GM04504 (cell line): ENCODE results near the gene PRR7.

Experiments
- DNase-seq: peaks from one replicate; pipeline ENCODE4 v3.0.0-alpha.2; 2012; ENCODE audit warnings: low read depth

PRR7 gene

GRCh38 chr5:177469750-177470525, 23.3 kb downstream of the PRR7 start:
- DNase-seq: no peak

- no peak for DNase-seq
Measured at GRCh38 chr5:177470759-177471536, 24.3 kb downstream of the PRR7 start.

- DNase-seq: no peak
Measured at GRCh38 chr5:177471610-177472356, 25.2 kb downstream of the PRR7 start.

- DNase-seq: no peak
Measured at GRCh38 chr5:177472460-177473442, 26.1 kb downstream of the PRR7 start.

- DNase-seq: no peak
Measured at GRCh38 chr5:177473443-177474001, 26.9 kb downstream of the PRR7 start, which contains the start of gene DBN1. Gene DBN1, minus strand, starts transcription at chr5:177473634. Its CDS starts 113 bp downstream, at chr5:177473521.

- no peak for DNase-seq
Measured at GRCh38 chr5:177474002-177474476, 27.4 kb downstream of the PRR7 start.

GRCh38 chr5:177474846-177475562, 28.4 kb downstream of the PRR7 start:
- no peak for DNase-seq

- DNase-seq: no peak
Measured at GRCh38 chr5:177475563-177476427, 29.2 kb downstream of the PRR7 start.

GRCh38 chr5:177476531-177477233, 30.1 kb downstream of the PRR7 start:
- no peak for DNase-seq

GRCh38 chr5:177477701-177478477, 31.3 kb downstream of the PRR7 start:
- DNase-seq: no peak

GRCh38 chr5:177478711-177479646, 32.4 kb downstream of the PRR7 start:
- DNase-seq: no peak

- no peak for DNase-seq
Measured at GRCh38 chr5:177479774-177480173, 33.2 kb downstream of the PRR7 start.

- DNase-seq: no peak
Measured at GRCh38 chr5:177482359-177482795, 35.8 kb downstream of the PRR7 start.

- DNase-seq: no peak
Measured at GRCh38 chr5:177483042-177483441, 36.4 kb downstream of the PRR7 start.

- no peak for DNase-seq
Measured at GRCh38 chr5:177483994-177484901, 37.6 kb downstream of the PRR7 start.
